BJ (cell line): Measurements from ENCODE around the gene PDCD1. TPM values are rescaled to one million over a fixed set of nuclear protein-coding genes. Genes with fewer than 3 reads are reported as not detected.

Experiments used
- CTCF ChIA-PET: fragments of 350-600 bp; formaldehyde crosslinking; extraction: SDS; loops from one replicate; lab custom pipeline; 2021; ENCODE audit warnings: antibody characterized with exemption, inconsistent platforms; lab: Yijun Ruan, JAX
- POLR2A ChIA-PET: fragments of 300-600 bp; sonication (Branson Sonifier 250); formaldehyde crosslinking; extraction: SDS; loops from one replicate; lab custom pipeline; 2021; ENCODE audit warnings: antibody characterized with exemption; lab: Charles Lee
- DNase-seq: peaks from one replicate; pipeline ENCODE4 v3.0.0-alpha.2; 2011; ENCODE audit warnings: low read depth
- H3K27me3 ChIP-seq: 2 replicates; pipeline ENCODE4 v1.6.0; 2011; ENCODE audit warnings: low read length; ENCODE audit not compliant: control insufficient read depth, insufficient read depth
- H3K36me3 ChIP-seq: 2 replicates; pipeline ENCODE4 v1.5.1; 2011; ENCODE audit warnings: low read length; ENCODE audit not compliant: control insufficient read depth, insufficient read depth
- H3K4me3 ChIP-seq: 2 replicates; pipeline ENCODE4 v1.5.1; 2011; ENCODE audit warnings: low read depth, mild to moderate bottlenecking, control low read depth, low read length
- CTCF ChIP-seq: IDR thresholded peaks from 2 replicates; pipeline ENCODE4 v1.5.1; 2011; ENCODE audit warnings: low read depth, mild to moderate bottlenecking, control low read depth, inconsistent platforms, low read length, moderate library complexity; ENCODE audit not compliant: insufficient read depth
- polyA plus RNA-seq: library from polyadenylated mRNA; depleted of rRNA; stranded (reverse); fragments of >200 nt; gene quantifications from 2 replicates; pipeline ENCODE4 v1.2.3, GENCODE V29; 2011

The PDCD1 gene
- polyA plus RNA-seq, 1 experiment = not detected

- Histone ChIP-seq H3K4me3 (no peak overlapping the region), H3K27me3 (no peaks in the 10 kb centered on the region), H3K36me3 (no peaks in the 10 kb centered on the region)
- CTCF ChIA-PET = no interaction called here
- TF ChIP-seq CTCF = no peak
- POLR2A ChIA-PET = no interaction called here
- no peak for DNase-seq
Observed at GRCh38 chr2:241873081-241873802, 14.5 kb upstream of the PDCD1 start.

GRCh38 chr2:241872313-241872642, 13.6 kb upstream of the PDCD1 start:
- POLR2A ChIA-PET = no interaction called here
- CTCF ChIA-PET = no interaction called here
- H3K36me3 ChIP-seq = no peaks in the 10 kb centered on the region
- H3K27me3 ChIP-seq = peaks cover 7% of the 10 kb centered on the region
- TF ChIP-seq CTCF = no peak
- DNase-seq = no peak
- H3K4me3 ChIP-seq = no peak overlapping the region

- Histone ChIP-seq H3K4me3 (no peak overlapping the region), H3K36me3 (no peaks in the 10 kb centered on the region), H3K27me3 (peaks cover 12% of the 10 kb centered on the region)
- ChIA-PET POLR2A (no interaction called here), CTCF (no interaction called here)
- DNase-seq = no peak
- TF ChIP-seq CTCF = no peak
Observed at GRCh38 chr2:241871538-241872312, 13.0 kb upstream of the PDCD1 start.

- TF ChIP-seq CTCF = no peak
- Histone ChIP-seq H3K36me3 (no peaks in the 10 kb centered on the region), H3K27me3 (peaks cover 17% of the 10 kb centered on the region), H3K4me3 (no peak overlapping the region)
- DNase-seq = no peak
- CTCF ChIA-PET = no interaction called here
- POLR2A ChIA-PET = no interaction called here
Observed at GRCh38 chr2:241870611-241871537, 12.2 kb upstream of the PDCD1 start.

GRCh38 chr2:241870081-241870541, 11.4 kb upstream of the PDCD1 start:
- Histone ChIP-seq H3K36me3 (no peaks in the 10 kb centered on the region), H3K27me3 (peaks cover 21% of the 10 kb centered on the region), H3K4me3 (no peak overlapping the region)
- no peak for DNase-seq
- POLR2A ChIA-PET = no interaction called here
- no peak for TF ChIP-seq CTCF
- CTCF ChIA-PET = no interaction called here
